Testis (tissue), 2 donors: Measurements from ENCODE around the gene CMTM2.

Source experiments
- POLR2A ChIP-seq: fragments of 450-650 bp; IDR thresholded peaks from one replicate; pipeline ENCODE4 v1.6.1; 2017; ENCODE audit warnings: antibody characterized with exemption, mild to moderate bottlenecking, moderate library complexity
- TF ChIP-seq, protein P1 (sequence below), 3 experiments: fragments of 450-650 bp in 2 of 3; fragments of 200-600 bp in 1 of 3; sonication (generic) in 1 of 3; IDR thresholded peaks; one replicate each; pipeline ENCODE4 v1.5.1; 2016 to 2019; ENCODE audit warnings: antibody characterized with exemption in 3 of 3, mild to moderate bottlenecking in 2 of 3, moderate library complexity in 1 of 3

DNA sequence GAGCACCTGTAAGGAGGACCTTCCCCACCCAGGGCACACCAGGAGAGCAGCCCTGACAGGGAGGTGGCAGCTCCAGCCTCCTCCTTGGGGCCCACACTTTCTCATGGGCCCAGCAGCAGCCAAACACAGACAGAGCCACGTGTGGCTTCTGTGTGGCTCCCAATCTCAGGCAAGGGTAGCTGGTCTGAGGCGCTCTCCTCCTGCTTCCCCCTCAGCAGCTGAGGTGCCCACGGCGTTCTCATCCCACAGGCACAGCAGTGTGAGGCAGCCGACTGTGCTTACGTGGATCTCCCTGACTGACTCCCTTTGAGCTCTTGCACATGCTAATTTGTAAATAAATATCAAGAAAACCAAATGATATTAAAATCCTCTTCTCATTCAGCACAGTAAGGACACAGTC is 56.1 kb downstream of the CMTM2 start:
- TF ChIP-seq, protein P1, sequence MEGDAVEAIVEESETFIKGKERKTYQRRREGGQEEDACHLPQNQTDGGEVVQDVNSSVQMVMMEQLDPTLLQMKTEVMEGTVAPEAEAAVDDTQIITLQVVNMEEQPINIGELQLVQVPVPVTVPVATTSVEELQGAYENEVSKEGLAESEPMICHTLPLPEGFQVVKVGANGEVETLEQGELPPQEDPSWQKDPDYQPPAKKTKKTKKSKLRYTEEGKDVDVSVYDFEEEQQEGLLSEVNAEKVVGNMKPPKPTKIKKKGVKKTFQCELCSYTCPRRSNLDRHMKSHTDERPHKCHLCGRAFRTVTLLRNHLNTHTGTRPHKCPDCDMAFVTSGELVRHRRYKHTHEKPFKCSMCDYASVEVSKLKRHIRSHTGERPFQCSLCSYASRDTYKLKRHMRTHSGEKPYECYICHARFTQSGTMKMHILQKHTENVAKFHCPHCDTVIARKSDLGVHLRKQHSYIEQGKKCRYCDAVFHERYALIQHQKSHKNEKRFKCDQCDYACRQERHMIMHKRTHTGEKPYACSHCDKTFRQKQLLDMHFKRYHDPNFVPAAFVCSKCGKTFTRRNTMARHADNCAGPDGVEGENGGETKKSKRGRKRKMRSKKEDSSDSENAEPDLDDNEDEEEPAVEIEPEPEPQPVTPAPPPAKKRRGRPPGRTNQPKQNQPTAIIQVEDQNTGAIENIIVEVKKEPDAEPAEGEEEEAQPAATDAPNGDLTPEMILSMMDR (IDR thresholded peaks at IDR 0.05) = no peak
- no peak for TF ChIP-seq POLR2A
